Calu3 (cell line): ENCODE measurements around the gene ANKFY1. TPM values are rescaled to one million over a fixed set of nuclear protein-coding genes. Genes with fewer than 3 reads are reported as not detected.

ENCODE experiments used
- BruUV-seq: library from RNA; stranded (reverse); fragments of 400-500 nt; replicated peaks from 2 replicates; lab custom pipeline; 2021; lab: Mats Ljungman, UMichigan
- CTCF ChIA-PET: fragments of 300-600 bp; sonication (Branson Sonifier 250); formaldehyde crosslinking; loops from one replicate; lab custom pipeline; 2022; ENCODE audit warnings: antibody characterized with exemption; lab: Charles Lee
- DNase-seq: peaks from one replicate; pipeline ENCODE4 v3.0.0; 2022
- H3K27ac Mint-ChIP-seq: one replicate; pipeline ENCODE4 v1.8.0; 2022; ENCODE audit warnings: mixed read lengths; ENCODE audit not compliant: unreplicated experiment
- H3K27me3 Mint-ChIP-seq: one replicate; pipeline ENCODE4 v1.8.0; 2022; ENCODE audit warnings: mixed read lengths; ENCODE audit not compliant: unreplicated experiment
- H3K36me3 Mint-ChIP-seq: one replicate; pipeline ENCODE4 v1.8.0; 2022; ENCODE audit warnings: mild to moderate bottlenecking, moderate library complexity, mixed read lengths; ENCODE audit not compliant: insufficient read depth, unreplicated experiment
- H3K4me1 Mint-ChIP-seq: one replicate; pipeline ENCODE4 v1.8.0; 2022; ENCODE audit warnings: mild to moderate bottlenecking, low read depth, mixed read lengths; ENCODE audit not compliant: unreplicated experiment
- H3K4me3 Mint-ChIP-seq: one replicate; pipeline ENCODE4 v1.8.0; 2022; ENCODE audit warnings: mild to moderate bottlenecking, low read depth, moderate library complexity, mixed read lengths; ENCODE audit not compliant: unreplicated experiment
- H3K9me3 Mint-ChIP-seq: one replicate; pipeline ENCODE4 v1.8.0; 2022; ENCODE audit warnings: low read depth, mixed read lengths; ENCODE audit not compliant: unreplicated experiment
- intact Hi-C: fragments of 100-400 bp; cut with micrococcal nuclease; formaldehyde crosslinking; loops from one replicate; pipeline ENCODE4 v1.10.0; 2022; ENCODE audit not compliant: unreplicated experiment
- total RNA-seq: library from RNA; stranded (reverse); gene quantifications from 2 replicates; pipeline ENCODE4 v1.2.3, GENCODE V29; 2022
- TF ChIP-seq, protein P1 (sequence below): fragments of 200-600 bp; IDR thresholded peaks from one replicate; pipeline ENCODE4 v1.8.0; 2022; ENCODE audit warnings: antibody characterized with exemption; ENCODE audit not compliant: unreplicated experiment

The ANKFY1 gene
- total RNA-seq, 1 experiment from 2014 or later, result 46.8 TPM

DNA sequence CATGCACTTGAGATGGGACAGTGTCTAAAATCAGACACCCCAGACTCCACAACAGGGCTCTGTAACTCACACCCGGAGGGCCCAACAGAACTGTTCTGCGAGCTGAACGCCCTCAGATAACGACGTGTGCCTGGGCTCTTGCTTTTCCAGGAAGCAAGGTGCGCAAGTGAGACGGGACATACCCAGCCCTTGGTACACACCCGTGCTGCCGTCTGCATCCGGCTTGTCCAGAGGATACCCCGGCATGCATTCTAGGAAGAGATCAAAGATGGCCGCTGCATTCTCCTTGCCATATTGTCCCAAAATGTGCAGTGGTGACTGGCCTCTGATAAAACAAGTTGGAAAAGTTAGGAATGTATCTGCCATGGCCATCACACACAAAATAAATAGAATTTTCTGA, 91.4 kb downstream of the ANKFY1 start:
- TF ChIP-seq, protein P1, sequence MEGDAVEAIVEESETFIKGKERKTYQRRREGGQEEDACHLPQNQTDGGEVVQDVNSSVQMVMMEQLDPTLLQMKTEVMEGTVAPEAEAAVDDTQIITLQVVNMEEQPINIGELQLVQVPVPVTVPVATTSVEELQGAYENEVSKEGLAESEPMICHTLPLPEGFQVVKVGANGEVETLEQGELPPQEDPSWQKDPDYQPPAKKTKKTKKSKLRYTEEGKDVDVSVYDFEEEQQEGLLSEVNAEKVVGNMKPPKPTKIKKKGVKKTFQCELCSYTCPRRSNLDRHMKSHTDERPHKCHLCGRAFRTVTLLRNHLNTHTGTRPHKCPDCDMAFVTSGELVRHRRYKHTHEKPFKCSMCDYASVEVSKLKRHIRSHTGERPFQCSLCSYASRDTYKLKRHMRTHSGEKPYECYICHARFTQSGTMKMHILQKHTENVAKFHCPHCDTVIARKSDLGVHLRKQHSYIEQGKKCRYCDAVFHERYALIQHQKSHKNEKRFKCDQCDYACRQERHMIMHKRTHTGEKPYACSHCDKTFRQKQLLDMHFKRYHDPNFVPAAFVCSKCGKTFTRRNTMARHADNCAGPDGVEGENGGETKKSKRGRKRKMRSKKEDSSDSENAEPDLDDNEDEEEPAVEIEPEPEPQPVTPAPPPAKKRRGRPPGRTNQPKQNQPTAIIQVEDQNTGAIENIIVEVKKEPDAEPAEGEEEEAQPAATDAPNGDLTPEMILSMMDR, result no peak
- H3K27ac Mint-ChIP-seq, result no peak overlapping the region
- H3K27me3 Mint-ChIP-seq, result no peaks in the 10 kb centered on the region
- H3K4me3 Mint-ChIP-seq, result no peak overlapping the region
- peaks cover 32% of the 10 kb centered on the region for H3K36me3 Mint-ChIP-seq
- no peaks in the 10 kb centered on the region for H3K4me1 Mint-ChIP-seq
- intact Hi-C loops, result no loop called here
- BruUV-seq, result no TSS peak
- no peak for DNase-seq
- no peaks in the 10 kb centered on the region for H3K9me3 Mint-ChIP-seq
- CTCF ChIA-PET, result no interaction called here

DNA sequence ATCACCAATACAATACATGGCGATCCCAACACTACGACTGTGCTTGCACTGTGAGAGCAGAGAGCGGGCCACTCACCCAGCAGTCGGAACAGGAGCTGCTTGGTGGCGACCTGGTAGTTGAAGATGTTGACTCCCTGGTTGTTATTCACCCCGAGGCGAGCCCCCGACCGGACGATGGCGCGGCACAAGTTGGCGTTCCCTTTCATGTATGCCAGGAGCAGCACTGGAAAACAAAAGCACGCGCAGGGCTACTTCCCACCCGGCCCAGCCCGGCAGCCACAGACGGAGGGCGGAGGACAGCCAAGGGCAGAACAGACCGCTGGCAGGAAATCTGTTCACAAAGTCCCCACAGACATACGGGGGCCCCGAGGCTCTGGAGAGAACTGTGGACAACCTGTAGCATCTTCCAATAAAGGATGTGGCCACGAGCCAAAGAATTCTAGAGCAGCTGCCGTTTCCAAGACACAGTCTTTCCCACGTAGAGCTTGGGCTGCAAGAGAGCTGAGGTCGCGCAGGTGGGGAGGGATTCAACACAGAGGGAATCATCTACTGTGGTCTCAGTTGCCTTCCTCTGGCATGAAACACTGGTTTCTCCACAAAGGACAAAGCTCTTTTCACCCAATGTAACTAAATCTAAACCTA, 93.0 kb downstream of the ANKFY1 start:
- DNase-seq, result no peak
- H3K4me3 Mint-ChIP-seq, result no peak overlapping the region
- BruUV-seq, result no TSS peak
- no peak overlapping the region for H3K27ac Mint-ChIP-seq
- no peaks in the 10 kb centered on the region for H3K4me1 Mint-ChIP-seq
- TF ChIP-seq, protein P1, result no peak
- peaks cover 24% of the 10 kb centered on the region for H3K36me3 Mint-ChIP-seq
- CTCF ChIA-PET, result no interaction called here
- H3K9me3 Mint-ChIP-seq, result no peaks in the 10 kb centered on the region
- H3K27me3 Mint-ChIP-seq, result no peaks in the 10 kb centered on the region
- intact Hi-C loops, result no loop called here

DNA sequence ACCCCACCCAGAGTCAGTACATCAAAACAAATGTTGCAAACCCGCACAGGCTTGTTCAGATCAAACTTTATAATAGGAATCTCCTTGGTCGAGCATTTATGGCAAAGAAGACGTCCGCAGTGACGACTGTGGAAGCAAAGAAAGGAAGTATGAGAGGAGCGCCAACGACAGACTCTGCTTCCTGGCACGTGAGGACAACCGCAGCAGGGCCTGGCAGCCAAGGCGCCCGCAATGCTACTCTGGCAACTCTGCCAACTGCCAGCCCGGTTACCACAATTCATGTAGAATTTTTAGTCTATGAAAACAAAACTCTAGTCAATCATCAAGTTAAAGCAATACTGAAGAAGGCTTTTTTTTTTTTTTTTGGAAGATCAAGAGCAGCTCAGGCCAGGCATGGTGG, 96.0 kb downstream of the ANKFY1 start:
- Mint-ChIP-seq H3K27ac (no peak overlapping the region), H3K4me3 (no peak overlapping the region), H3K4me1 (no peaks in the 10 kb centered on the region), H3K9me3 (no peaks in the 10 kb centered on the region), H3K36me3 (peaks cover 19% of the 10 kb centered on the region), H3K27me3 (no peaks in the 10 kb centered on the region)
- no peak for DNase-seq
- TF ChIP-seq, protein P1, result no peak
- intact Hi-C loops, result no loop called here
- no TSS peak for BruUV-seq
- CTCF ChIA-PET, result no interaction called here

DNA sequence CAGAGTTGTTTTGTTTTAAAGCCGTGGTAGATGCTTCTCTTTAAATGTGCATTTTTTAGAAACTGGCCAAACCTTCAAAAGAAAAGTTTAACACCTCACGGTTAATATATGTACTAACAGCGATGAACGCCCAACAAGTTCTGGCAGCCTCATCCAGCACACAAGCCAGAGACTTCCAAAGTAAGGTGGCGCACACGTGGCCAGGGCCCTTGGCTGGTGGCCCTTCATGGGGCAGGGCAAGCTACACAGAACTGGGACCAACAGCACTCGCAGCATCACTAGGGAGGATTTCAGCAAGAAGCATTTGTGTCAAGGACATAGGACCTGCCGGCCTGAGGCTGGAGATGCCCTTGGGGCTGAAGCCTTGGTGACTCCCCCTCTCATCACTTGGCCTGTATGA, 97.4 kb downstream of the ANKFY1 start:
- DNase-seq, result no peak
- H3K36me3 Mint-ChIP-seq, result peaks cover 15% of the 10 kb centered on the region
- H3K4me3 Mint-ChIP-seq, result no peak overlapping the region
- H3K9me3 Mint-ChIP-seq, result no peaks in the 10 kb centered on the region
- CTCF ChIA-PET, result interaction anchor here (0.5 to 0.6 kb wide), 2 partner anchors 885 to 1426 kb away, joined by 3 to 4 read pairs; no protein-coding TSS in a partner anchor
- no peak overlapping the region for H3K27ac Mint-ChIP-seq
- no peaks in the 10 kb centered on the region for H3K4me1 Mint-ChIP-seq
- TF ChIP-seq, protein P1, result no peak
- no TSS peak for BruUV-seq
- intact Hi-C loops, result no loop called here
- no peaks in the 10 kb centered on the region for H3K27me3 Mint-ChIP-seq
